ENCODE measurements around the gene SMIM35. TPM values are rescaled to one million over a fixed set of nuclear protein-coding genes. Genes with fewer than 3 reads are reported as not detected.

Gene SMIM35
- total RNA-seq, 1 experiment from 2014 or later = not detected

DNA sequence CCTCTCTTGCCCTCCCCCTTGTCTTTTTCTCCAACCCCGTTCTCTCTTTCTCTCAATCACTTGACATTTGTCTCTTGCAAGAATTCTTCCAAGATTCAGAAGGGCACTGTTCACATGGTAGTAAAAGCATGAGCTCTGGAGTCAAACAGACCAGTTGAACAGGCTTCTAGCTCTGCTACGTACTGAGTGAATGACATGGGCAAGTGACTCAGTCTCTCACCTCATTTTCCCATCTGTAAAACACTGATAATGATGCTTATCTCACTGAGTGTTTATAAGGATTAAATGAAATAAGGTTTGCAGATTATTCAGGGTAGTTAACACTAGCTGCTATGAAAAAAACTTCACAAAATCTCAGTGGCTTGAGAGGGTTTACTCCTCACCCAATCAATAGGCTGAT, 106.5 kb downstream of the SMIM35 start:
- H2BK20ac ChIP-seq (ENCODE audit: low read depth, low read length, poor library complexity, severe bottlenecking) = no peak overlapping the region
- WGBS (ENCODE audit: extremely low coverage, insufficient read length, low lambda C conversion rate) = no CpG with 5 or more reads among the region's 2 CpGs
- no peak overlapping the region for H3K4me3 Mint-ChIP-seq
- DNase-seq = no peak
- H2BK12ac ChIP-seq (ENCODE audit: insufficient read length, low read depth, low read length) = no peak overlapping the region
- no peaks in the 10 kb centered on the region; a peak in 2 of 7 replicates for H3K36me3 Mint-ChIP-seq (ENCODE audit: insufficient read depth in 1 of 3, low read depth in 3 of 3)
- no peaks in the 10 kb centered on the region for H3K79me2 ChIP-seq (ENCODE audit: insufficient read depth, low read length)
- H3K27ac Mint-ChIP-seq = no peak overlapping the region; a peak in 1 of 7 replicates
- TF ChIP-seq, protein P1, sequence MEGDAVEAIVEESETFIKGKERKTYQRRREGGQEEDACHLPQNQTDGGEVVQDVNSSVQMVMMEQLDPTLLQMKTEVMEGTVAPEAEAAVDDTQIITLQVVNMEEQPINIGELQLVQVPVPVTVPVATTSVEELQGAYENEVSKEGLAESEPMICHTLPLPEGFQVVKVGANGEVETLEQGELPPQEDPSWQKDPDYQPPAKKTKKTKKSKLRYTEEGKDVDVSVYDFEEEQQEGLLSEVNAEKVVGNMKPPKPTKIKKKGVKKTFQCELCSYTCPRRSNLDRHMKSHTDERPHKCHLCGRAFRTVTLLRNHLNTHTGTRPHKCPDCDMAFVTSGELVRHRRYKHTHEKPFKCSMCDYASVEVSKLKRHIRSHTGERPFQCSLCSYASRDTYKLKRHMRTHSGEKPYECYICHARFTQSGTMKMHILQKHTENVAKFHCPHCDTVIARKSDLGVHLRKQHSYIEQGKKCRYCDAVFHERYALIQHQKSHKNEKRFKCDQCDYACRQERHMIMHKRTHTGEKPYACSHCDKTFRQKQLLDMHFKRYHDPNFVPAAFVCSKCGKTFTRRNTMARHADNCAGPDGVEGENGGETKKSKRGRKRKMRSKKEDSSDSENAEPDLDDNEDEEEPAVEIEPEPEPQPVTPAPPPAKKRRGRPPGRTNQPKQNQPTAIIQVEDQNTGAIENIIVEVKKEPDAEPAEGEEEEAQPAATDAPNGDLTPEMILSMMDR (conservative IDR thresholded peaks at IDR 0.05) = no peak
- no peak overlapping the region for H3T11ph ChIP-seq (ENCODE audit: low read length)
- H3K4ac ChIP-seq (ENCODE audit: low read depth, low read length) = no peak overlapping the region
- H3K23ac ChIP-seq (ENCODE audit: insufficient read length, low read depth, low read length) = no peak overlapping the region
- no peak overlapping the region for H2BK15ac ChIP-seq (ENCODE audit: low read depth, low read length)
- H4K8ac ChIP-seq (replicated peaks; ENCODE audit: insufficient read length, low read depth, low read length) = no peak overlapping the region
- H3K9ac ChIP-seq (ENCODE audit: extremely low read depth, insufficient read length, low read length) = no peak overlapping the region
- H3K27me3 Mint-ChIP-seq (ENCODE audit: low read depth) = peaks cover 35% of the 10 kb centered on the region
- no peaks in the 10 kb centered on the region; the same call in 1 of the 2 replicates for H3K27me3 ChIP-seq (ENCODE audit: insufficient read depth, low read length)
- H4K20me1 ChIP-seq (ENCODE audit: control insufficient read depth, insufficient read depth, insufficient read length) = no peaks in the 10 kb centered on the region
- H2BK5ac ChIP-seq (ENCODE audit: insufficient read length, low read length) = no peak overlapping the region
- no peak overlapping the region for H3K18ac ChIP-seq (ENCODE audit: insufficient read length, low read depth, low read length)
- H3K79me1 ChIP-seq (ENCODE audit: insufficient read depth, low read depth, low read length, poor library complexity, severe bottlenecking) = no peaks in the 10 kb centered on the region
- H2BK120ac ChIP-seq (ENCODE audit: low read depth, low read length, poor library complexity, severe bottlenecking) = no peak overlapping the region
- no peaks in the 10 kb centered on the region for H3K9me3 ChIP-seq (ENCODE audit: control insufficient read depth, low read depth, low read length)
- no peak overlapping the region for H4K91ac ChIP-seq (ENCODE audit: insufficient read length, low read depth, low read length)
- no peak overlapping the region for H3K4me2 ChIP-seq (ENCODE audit: insufficient read depth, insufficient read length, low read length)
- no peak overlapping the region for H2AK5ac ChIP-seq (ENCODE audit: insufficient read length, low read length)
- H3K9me3 Mint-ChIP-seq = peaks cover 0 to 4% of the 10 kb centered on the region in 2 experiments; a peak in 1 of 5 replicates
- peaks cover 9 to 11% of the 10 kb centered on the region in 2 experiments for H3K4me1 Mint-ChIP-seq
- H2AFZ ChIP-seq (ENCODE audit: low read length) = no peak overlapping the region
- no peak overlapping the region for H3K27ac ChIP-seq (ENCODE audit: insufficient read length, low read depth, low read length)
- no peak overlapping the region for H3K14ac ChIP-seq (ENCODE audit: insufficient read depth, low read length)
- H4K5ac ChIP-seq (ENCODE audit: insufficient read length, low read depth, low read length) = no peak overlapping the region
- H3K56ac ChIP-seq (ENCODE audit: insufficient read length, low read depth, low read length) = no peak overlapping the region
- H3K23me2 ChIP-seq (ENCODE audit: insufficient read length, low read depth, low read length, poor library complexity, severe bottlenecking) = no peaks in the 10 kb centered on the region
- no peaks in the 10 kb centered on the region; the same call in 1 of the 2 replicates for H3K4me1 ChIP-seq (ENCODE audit: insufficient read depth, low read length)

All from H9 (cell line).